GM19455 (cell line): ENCODE data around the gene CPN2.

Experiments used
- ATAC-seq: cut with Tn5 transposase; IDR thresholded peaks from one replicate; pipeline ENCODE4 v1.9.1; 2021; ENCODE audit not compliant: unreplicated experiment

The CPN2 gene, protein sequence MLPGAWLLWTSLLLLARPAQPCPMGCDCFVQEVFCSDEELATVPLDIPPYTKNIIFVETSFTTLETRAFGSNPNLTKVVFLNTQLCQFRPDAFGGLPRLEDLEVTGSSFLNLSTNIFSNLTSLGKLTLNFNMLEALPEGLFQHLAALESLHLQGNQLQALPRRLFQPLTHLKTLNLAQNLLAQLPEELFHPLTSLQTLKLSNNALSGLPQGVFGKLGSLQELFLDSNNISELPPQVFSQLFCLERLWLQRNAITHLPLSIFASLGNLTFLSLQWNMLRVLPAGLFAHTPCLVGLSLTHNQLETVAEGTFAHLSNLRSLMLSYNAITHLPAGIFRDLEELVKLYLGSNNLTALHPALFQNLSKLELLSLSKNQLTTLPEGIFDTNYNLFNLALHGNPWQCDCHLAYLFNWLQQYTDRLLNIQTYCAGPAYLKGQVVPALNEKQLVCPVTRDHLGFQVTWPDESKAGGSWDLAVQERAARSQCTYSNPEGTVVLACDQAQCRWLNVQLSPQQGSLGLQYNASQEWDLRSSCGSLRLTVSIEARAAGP

DNA sequence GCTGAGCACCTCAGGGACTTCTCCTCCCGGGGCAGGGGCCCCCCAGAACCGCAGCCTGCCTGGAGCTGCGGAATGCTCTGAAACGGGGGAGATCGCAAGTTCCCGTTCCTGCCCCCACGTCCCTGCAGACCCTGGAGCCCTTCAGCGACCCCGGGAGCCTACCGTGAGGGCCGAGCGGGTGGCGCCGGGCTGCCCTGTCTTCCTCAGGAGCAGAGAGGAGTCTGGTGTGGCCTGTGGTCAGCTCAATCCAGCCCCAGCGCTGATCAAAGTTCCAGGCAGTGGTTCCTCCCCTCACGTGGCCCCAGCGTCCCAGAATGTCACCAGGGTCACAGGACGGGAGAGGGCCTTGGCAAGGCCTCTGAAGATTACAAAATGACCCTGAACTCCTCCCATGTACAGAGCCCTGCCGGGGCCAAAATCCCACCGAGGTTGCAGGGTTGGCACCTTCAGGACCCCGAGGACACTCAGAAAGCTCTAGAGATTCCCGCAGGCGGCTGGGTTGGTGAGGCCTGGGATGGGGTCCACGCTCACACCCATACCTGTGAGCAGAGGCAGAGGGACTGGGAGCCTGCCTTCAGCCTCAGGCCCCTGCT, at the start of gene CPN2:
Gene CPN2, minus strand, starts transcription at position 249 of the 593 bp plus-strand sequence. CDS start 8,626 bp downstream, outside the sequence.
- no peak for ATAC-seq

DNA sequence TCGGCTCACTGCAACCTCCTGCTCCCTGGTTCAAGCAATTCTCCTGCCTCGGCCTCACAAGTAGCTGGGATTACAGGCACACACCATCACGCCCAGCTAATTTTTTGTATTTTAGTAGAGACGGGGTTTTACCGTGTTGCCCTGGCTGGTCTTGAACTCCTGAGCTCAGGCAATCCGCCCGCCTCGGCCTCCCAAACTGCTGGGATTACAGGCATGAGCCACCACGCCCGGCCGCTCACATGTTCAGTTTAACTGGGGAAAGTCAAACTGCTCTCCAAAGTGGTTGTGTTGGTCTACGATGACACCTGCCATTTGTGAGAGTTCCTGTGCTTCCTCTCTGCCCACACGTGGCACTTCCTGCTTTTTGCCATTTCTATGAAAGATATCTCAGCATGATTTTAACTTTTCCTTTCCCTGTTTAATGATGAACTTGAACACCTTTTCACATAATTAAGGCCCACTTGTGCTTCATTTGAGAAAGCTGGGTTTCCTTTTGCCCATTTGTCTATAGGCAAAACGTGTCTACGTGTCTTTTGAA, 48.8 kb upstream of the CPN2 start:
- no peak for ATAC-seq

DNA sequence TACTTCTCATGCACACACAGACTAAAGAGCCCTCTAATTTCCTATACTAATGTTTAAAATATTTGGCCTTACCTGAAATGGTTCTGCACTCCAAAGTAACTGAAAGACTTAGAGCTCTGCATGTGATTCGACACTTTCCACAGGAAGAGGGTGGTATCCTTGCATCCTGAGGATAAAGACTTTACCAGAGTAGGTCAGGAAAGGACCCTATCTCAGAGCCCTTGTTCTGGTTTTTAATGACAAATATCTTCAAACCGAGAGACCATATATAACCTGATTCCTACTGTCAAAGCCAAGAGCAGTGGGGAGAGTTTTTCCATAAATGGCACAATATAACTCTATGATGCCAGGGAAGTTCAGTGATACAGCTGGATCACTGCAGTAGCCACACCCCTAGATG, 48.0 kb upstream of the CPN2 start, which contains the start of gene GP5:
Gene GP5, minus strand, starts transcription at position 101 of the 400 bp plus-strand sequence. CDS start 984 bp downstream, outside the sequence.
- no peak for ATAC-seq

DNA sequence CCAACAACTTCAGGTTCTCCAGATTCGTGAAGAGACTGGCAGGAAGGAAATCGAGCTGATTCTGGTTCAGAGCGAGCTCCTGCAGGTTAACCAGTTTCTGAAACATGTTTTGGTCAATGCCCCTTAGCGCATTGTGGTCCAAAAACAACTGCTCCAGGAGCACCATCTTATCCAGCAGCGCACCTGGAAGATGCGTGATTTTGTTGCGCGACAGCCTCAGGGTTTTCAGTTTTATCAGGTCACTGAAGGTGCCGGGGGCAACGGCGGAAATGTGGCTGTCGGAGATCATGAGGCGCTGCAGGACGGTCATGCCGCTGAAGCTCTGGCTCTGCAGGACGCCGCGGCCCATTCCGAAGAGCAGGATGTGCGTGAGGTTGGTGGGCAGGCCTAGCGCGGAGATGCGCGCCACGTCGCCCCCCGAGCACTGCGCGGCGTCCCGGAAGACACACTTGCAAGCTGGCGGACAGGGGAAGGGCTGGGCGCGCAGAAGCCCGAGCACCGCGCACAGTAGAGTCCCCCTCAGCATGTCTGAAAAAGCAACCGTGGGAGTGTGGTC, 46.7 kb upstream of the CPN2 start:
- ATAC-seq, result no peak

DNA sequence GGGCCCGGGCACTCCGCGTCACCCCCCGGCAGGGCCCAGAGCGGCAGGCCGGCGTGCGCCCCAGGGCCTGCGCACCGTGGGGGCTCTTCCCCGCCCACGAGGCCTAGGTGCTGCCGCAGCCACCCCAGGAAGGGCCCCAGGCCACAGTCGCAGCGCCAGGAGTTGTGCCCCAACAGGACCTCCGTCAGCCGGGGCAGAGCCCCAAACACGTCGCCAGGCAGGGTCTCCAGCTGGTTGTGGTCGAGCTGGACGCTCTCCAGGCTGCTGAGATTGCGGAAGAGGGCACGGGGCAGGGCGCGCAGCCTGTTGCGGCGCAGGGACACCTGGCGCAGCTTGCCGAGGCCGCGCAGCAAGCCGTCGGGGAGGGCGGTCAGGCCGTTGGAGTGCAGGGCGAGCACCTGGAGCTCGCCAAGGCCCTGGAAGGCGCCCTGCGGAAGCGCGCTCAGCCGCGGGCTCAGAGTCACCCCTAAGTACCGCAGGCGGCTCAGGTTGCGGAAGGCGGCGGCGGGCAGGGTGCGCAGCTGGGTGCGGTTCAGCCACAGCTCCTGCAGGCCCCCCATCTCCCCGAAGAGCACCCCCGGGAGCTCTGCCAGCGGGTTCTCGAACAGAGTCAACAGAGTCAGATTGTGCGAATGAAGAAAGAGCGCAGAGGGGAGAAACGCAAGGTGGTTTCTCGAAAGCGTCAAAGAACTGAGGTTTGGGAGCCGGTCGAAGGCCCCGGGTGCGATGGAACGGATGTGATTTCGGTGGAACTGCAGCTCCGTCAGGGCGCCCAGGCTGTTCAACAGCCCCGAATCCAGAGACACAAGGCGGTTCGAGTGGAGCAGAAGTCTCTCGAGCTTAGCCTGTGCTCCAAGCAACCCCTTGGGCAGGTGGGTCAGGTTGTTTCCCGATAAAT, 46.0 kb upstream of the CPN2 start:
- ATAC-seq, result no peak

DNA sequence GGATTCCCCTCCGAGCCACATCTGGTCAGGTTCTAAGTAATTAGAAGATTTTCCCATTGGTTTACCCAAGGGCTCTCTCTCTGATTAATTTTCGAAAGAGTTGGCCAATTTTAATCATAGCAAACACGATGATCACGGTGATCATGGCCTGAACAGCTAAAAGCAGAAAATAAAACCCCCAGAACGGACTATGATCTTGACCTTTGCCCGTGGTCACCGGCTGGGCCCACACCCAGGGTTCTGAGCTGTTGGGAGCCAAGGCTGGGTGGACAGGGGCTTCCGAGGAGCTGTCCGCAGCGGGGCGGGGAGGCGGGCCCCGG, 45.4 kb upstream of the CPN2 start:
- no peak for ATAC-seq

DNA sequence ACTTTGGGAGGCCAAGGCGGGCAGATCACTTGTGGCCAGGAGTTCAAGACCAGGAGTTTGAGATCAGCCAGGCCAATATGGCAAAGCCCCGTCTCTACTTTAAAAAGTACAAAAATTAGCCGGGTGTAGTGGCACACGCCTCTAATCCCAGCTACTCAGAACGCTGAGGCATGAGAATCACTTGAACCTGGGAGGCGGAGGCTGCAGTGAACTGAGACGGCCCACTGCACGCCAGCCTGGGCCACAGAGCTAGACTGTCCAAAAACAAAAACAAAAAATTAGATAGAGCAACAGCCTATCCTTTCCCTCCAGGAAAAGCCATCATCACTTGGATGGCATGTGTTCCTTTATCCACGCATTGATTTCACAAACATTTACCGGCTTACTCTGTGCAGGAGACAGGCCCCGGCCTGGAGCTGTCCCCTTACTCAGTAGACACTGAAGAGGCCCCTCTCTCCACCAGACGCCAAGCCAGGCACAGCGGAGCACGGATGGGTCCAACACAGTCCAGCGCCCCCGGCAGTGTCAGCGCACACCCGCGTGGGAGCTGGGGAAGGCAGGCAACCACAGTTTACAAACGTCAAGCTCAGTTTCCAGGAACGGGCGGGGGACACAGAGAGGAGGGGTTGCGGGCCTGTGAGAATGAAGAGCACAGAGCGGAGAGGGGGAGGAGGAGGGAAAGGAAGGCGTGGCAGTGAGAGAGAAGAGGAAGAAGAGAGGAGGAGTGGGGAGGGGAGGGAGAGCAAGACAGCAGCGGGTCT, 44.8 kb upstream of the CPN2 start:
- no peak for ATAC-seq

DNA sequence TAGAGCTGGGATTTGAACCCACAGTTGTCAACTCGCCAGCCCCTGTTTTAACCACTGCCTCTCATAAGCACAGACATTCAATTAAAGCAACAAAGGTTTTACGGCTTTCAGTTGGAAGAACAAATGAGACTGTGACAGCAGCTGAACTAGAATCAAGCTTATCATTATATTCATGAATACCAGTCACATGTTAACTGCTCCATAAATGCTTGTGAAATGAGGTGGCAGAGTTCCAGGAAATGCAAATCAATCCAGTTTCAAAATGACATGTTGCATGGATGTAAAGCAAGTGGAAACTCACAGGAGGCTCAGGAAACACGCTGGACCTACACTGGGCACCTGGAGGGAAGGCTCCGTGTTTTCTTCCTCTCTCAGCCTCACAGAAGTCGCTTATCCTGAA, 44.1 kb upstream of the CPN2 start:
- no peak for ATAC-seq

DNA sequence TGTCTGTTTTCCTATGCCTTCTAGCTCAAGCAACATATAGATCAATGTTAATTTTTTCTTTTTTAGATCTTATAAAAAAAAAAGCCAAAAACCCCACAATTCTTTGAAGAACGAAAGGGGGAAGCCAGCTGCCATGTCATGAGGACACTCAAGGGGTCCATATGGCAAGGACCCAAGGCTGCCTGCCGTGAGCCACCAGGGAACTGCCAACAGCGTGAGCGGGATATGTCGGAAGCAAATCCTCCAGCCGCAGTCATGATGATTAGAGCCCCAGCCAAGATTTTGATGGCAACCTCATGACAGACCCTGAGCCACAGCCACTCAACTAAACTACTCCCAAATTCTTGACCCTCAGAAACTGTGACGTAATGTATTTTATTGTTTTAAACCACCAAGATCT, 41.4 kb upstream of the CPN2 start:
- no peak for ATAC-seq

DNA sequence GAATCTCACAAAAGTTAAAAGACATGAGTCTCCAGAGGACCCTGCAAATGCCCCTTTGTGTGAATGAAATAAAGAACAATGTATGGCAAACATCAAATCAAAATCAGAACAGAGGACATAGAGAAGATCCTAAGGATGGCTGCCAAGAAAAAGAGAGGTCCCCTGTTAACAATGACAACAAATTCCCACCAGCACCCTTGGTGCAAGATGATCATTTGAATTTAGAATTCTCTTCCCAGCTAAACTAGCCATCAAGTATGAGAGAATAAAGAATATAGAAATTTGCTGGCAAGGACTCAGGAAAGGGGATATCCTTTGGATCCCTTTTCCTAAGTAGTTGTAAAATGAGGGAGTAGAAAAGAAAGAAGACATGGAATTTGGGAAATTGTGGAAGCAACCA, 39.7 kb upstream of the CPN2 start:
- ATAC-seq, result no peak

DNA sequence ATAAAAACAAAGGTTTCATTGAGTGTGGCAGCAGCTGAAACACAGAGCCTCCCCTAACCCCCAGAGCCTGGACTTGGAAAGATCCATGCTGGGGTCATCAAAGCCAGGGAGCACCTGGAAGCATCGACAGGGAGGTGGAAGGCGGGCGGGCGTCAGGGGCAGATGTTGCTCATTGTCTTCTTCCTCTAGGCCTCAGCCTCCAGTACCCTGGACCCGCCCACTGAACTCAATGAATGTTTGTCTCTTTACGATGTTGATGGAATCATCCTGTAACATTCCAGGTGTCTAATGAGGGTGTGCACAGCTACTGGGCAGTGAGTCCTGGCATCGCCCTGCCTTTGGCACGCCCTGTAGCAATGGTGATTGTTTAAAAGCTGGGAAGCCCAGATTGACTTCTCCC, 38.1 kb upstream of the CPN2 start:
- ATAC-seq, result no peak

DNA sequence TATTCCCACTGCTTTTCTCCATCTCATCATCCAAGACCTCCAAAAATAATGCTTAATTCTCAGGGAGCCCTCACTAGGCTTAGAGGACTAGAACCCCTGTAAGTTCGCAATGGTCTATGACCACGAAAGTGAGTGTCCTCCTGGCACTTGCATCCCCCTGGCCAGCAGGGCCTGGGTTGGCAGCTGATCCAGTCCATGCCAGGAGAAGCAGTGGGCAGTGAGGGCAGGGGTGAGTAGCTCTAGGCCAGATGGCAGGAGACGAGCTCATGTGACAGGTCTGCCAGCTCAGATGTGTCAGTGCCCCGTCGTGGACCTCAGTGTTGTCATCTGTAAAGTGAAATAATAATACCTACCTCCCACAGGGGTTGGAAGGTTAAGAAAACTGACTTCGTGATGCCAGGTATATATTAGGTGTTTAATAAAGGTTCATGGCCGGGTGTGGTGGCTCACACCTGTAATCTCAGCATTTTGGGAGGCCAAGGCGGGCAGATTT, 36.8 kb upstream of the CPN2 start:
- ATAC-seq, result no peak

DNA sequence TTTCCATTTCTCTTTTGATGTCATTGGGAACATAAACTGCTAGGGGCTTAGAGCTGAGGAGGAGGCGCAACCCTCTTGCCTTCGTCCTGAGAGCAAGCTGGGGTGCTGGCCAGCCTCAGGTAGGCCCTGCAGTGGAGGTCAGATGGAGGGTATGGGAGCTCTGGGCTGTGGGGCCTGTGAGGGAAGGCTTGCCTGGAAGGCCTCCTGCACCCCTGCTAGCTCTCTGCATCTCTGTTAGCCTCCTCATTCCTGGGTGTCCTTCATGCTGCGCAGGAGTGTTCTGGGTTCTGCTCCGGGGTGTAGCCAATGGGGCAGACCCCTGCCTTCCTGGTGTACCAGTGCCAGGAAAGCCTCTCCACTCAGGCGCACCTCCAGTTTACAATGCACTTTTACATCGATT, 36.1 kb upstream of the CPN2 start:
- no peak for ATAC-seq

DNA sequence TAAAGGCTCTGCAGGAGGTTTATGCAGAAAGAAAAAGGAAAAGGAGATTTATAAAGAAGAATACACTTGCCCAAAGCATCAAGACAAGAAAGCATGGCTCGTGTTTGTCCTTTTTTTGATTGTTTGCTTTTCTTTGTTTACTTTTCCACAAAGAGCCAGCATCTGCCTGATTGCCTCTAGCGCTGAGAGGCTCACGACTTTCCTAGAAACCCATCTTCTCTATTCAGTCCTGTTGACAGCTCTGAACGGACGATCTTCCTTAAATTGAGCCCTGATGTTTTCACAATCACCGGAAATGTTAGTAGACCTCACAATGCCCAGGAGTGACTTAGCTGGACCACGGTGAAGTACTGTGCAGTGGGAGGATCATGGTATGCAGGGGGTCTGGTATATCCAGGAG, 35.5 kb upstream of the CPN2 start:
- ATAC-seq, result no peak

DNA sequence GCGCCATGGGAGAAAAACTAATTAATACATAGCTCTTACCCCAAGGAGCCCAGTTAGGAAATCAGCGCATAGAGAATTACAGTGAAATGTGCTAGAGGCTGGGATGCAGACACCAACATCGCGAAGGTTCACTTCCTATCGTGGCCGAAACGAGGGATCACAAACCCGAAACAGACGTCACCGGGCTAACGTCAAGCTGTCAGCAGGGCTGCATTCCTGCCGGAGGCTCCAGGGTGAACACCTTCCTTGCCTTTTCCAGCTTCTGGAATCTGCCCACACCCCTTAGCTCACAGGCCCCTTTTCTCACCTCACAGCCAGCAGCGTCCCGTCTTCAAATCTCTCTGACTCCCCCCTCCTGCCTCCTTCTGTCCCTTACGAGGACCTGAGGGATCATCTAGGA, 34.9 kb upstream of the CPN2 start:
- ATAC-seq, result no peak

DNA sequence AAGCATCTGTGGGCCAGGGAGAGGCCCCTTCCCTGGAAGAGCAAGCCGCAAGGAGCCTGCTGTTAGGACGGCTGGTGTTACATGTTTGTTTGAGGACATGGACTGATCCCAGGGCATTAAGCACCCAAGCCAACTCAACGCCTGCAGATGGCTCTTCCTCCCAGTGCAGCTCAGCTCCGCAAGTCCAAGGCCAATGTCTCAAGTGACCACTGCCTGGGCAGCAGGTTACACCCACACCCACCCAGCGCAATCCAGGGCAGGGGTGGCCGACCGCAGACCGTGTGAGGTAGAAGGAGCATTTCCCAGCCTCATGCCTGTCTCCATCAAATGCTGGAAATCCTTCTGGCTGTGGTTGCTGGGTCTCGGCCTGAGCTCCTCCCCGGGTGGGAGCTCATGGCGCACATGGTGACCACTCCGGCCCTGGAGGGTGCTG, 33.5 kb upstream of the CPN2 start:
- no peak for ATAC-seq

DNA sequence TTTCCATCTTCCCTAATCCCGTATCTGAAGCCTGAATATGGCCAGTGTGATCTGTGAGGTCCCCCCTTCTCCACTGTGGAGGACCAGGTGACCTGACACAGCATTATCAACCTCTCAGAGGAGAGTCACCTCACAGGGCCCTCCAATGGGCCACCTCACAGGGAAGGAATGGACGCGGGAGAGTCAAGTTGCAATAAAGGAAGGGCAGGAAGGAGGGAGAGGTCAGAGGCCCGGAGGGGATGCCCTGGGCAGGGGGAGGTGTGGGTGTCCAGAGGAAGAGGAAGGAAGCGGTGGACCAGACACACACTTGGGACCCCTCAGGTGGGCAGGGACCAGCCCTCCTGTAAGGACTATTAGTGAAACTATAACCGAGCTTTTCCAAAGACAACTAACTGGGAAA, 33.0 kb upstream of the CPN2 start:
- ATAC-seq, result no peak

DNA sequence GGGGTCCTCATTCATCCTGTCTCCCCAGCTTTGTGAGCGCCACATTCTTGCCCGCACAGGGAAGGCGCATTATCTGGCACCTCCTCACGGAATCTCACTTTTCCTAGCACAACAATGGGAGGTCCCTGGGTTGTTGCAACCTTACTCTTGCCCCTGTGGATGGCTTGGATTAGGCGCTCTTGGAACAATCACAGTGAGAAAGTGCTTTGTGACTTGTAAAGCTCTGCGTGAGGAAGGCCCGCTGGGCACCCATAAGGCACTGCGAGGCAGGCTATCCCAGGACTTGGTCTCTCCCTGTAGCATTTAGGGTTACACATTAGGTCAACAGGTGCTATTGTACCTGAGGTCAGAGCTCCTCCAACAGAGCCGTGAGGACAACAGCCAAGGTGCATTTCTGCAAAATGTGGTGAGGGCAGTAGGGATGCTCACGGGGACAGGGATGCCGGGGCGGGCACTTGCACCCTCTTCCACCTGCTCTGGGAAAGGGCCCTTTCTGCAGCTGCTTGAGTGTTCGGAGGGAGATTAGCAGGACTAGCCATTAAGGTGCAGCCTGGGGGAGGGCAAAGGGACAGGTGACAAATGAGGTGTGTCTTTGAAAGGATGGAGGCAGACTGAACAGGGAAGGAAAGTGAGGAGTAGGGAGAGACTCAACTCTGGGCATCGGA, 32.3 kb upstream of the CPN2 start:
- no peak for ATAC-seq

DNA sequence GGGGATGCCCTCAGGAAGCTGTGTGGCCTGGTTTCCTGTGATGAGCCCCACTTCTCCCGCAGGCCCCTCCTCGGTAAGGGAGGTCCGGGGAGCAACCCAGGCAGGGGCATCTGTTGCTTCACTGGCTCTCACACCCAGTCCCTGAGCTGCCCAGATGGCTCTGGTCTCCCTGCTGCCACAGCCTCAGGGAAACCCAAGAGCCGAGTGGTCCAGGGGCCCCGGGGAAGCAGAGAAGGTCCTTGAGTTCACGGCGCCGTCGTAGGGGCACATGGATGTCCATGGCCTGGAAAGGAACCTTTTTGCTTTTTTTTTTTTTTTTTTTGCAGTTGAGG, 31.7 kb upstream of the CPN2 start:
- ATAC-seq, result no peak
